WTC11 (cell line): ENCODE results near the gene NUDT3. TPM values are rescaled to one million over a fixed set of nuclear protein-coding genes. Genes with fewer than 3 reads are reported as not detected.

ENCODE experiments used
- ATAC-seq: fragments of 200-7000 bp; cut with Tn5 transposase; 2 replicates; pipeline ENCODE4 v1.10.0; 2021; ENCODE audit warnings: mild to moderate bottlenecking, moderate library complexity
- CTCF ChIA-PET: fragments of 300-600 bp; sonication (Branson Sonifier 250); formaldehyde crosslinking; loops from one replicate; lab custom pipeline; 2021; ENCODE audit warnings: antibody characterized with exemption; lab: Charles Lee
- POLR2A ChIA-PET: fragments of 350-600 bp; sonication (Branson Sonifier 250); formaldehyde crosslinking; loops from one replicate; lab custom pipeline; 2021; ENCODE audit warnings: antibody characterized with exemption; lab: Charles Lee
- DNase-seq: peaks from one replicate; pipeline ENCODE4 v3.0.0; 2021; ENCODE audit warnings: low spot score
- H3K27ac Mint-ChIP-seq: 2 replicates; pipeline ENCODE4 v1.8.0; 2021; ENCODE audit warnings: mixed read lengths
- H3K27me3 Mint-ChIP-seq: 2 replicates; pipeline ENCODE4 v1.8.0; 2021; ENCODE audit warnings: low read depth, mild to moderate bottlenecking, moderate library complexity, mixed read lengths
- H3K36me3 Mint-ChIP-seq: 2 replicates; pipeline ENCODE4 v1.8.0; 2021; ENCODE audit warnings: mixed read lengths
- H3K4me1 Mint-ChIP-seq: 2 replicates; pipeline ENCODE4 v1.8.0; 2022; ENCODE audit warnings: mixed read lengths
- H3K4me3 Mint-ChIP-seq: 2 replicates; pipeline ENCODE4 v1.8.0; 2021; ENCODE audit warnings: mild to moderate bottlenecking, moderate library complexity, mixed read lengths
- H3K9me3 Mint-ChIP-seq: 2 replicates; pipeline ENCODE4 v1.8.0; 2021; ENCODE audit warnings: mixed read lengths
- CTCF ChIP-seq: fragments of 200-600 bp; IDR thresholded peaks from 2 replicates; pipeline ENCODE4 v1.8.0; 2022; ENCODE audit warnings: antibody characterized with exemption
- EMX1 ChIP-seq: fragments of 250-450 bp; sonication (Bioruptor Pico); IDR thresholded peaks from 2 replicates; pipeline ENCODE4 v1.8.0; 2021; ENCODE audit warnings: mild to moderate bottlenecking
- FOXP4 ChIP-seq: sonication (generic); formaldehyde crosslinking; IDR thresholded peaks from 2 replicates; pipeline ENCODE4 v1.8.0; 2022; ENCODE audit warnings: mild to moderate bottlenecking, missing genetic modification reagents
- GTF2I ChIP-seq: fragments of 250-450 bp; sonication (Bioruptor Pico); conservative IDR thresholded peaks from 2 replicates; pipeline ENCODE4 v1.4.0; 2021; ENCODE audit warnings: mild to moderate bottlenecking
- IRF1 ChIP-seq: sonication (generic); formaldehyde crosslinking; IDR thresholded peaks from 2 replicates; pipeline ENCODE4 v1.8.0; 2023; ENCODE audit warnings: missing genetic modification reagents
- JAZF1 ChIP-seq: fragments of 250-450 bp; sonication (Bioruptor Pico); IDR thresholded peaks from 2 replicates; pipeline ENCODE4 v1.9.0; 2021; ENCODE audit warnings: moderate library complexity, mild to moderate bottlenecking, inconsistent platforms
- NFYB ChIP-seq: sonication (generic); formaldehyde crosslinking; conservative IDR thresholded peaks from 2 replicates; pipeline ENCODE4 v1.8.0; 2022; ENCODE audit warnings: low read depth, missing genetic modification reagents
- NR1H2 ChIP-seq: sonication (generic); formaldehyde crosslinking; IDR thresholded peaks from 2 replicates; pipeline ENCODE4 v1.9.0; 2021; ENCODE audit warnings: mild to moderate bottlenecking, moderate library complexity, missing genetic modification reagents
- NR3C1 ChIP-seq: sonication (generic); formaldehyde crosslinking; conservative IDR thresholded peaks from 2 replicates; pipeline ENCODE4 v1.8.1; 2023; ENCODE audit warnings: low read depth, mild to moderate bottlenecking, missing genetic modification reagents
- OVOL2 ChIP-seq: fragments of 250-450 bp; sonication (Bioruptor Pico); IDR thresholded peaks from 2 replicates; pipeline ENCODE4 v1.9.0; 2021; ENCODE audit warnings: mild to moderate bottlenecking, borderline replicate concordance
- TEAD4 ChIP-seq: sonication (generic); formaldehyde crosslinking; IDR thresholded peaks from 2 replicates; pipeline ENCODE4 v1.8.0; 2022; ENCODE audit warnings: mild to moderate bottlenecking, missing genetic modification reagents
- TP53 ChIP-seq: sonication (generic); formaldehyde crosslinking; IDR thresholded peaks from 2 replicates; pipeline ENCODE4 v1.8.1; 2023; ENCODE audit warnings: mild to moderate bottlenecking, missing genetic modification reagents
- ZNF263 ChIP-seq: sonication (generic); formaldehyde crosslinking; IDR thresholded peaks from 2 replicates; pipeline ENCODE4 v1.8.1; 2022; ENCODE audit warnings: low read depth, mild to moderate bottlenecking, moderate library complexity, missing genetic modification reagents
- ZNF317 ChIP-seq: sonication (generic); formaldehyde crosslinking; IDR thresholded peaks from 2 replicates; pipeline ENCODE4 v1.8.1; 2023; ENCODE audit warnings: low read depth, mild to moderate bottlenecking, moderate library complexity, missing genetic modification reagents, borderline replicate concordance
- ZNF416 ChIP-seq: fragments of 250-450 bp; sonication (Bioruptor Pico); IDR thresholded peaks from 2 replicates; pipeline ENCODE4 v1.9.0; 2021; ENCODE audit warnings: mild to moderate bottlenecking, inconsistent platforms
- ZNF512 ChIP-seq: sonication (generic); formaldehyde crosslinking; IDR thresholded peaks from 2 replicates; pipeline ENCODE4 v1.8.1; 2022; ENCODE audit warnings: missing genetic modification reagents, borderline replicate concordance
- total RNA-seq: library from RNA; stranded (reverse); gene quantifications from 3 replicates; pipeline ENCODE4 v1.2.3, GENCODE V29; 2021
- TF ChIP-seq, protein P1 (sequence below): sonication (generic); formaldehyde crosslinking; IDR thresholded peaks from 2 replicates; pipeline ENCODE4 v1.8.0; 2023; ENCODE audit warnings: missing genetic modification reagents, mild to moderate bottlenecking, borderline replicate concordance
- TF ChIP-seq, protein P2 (sequence below): sonication (generic); formaldehyde crosslinking; IDR thresholded peaks from 2 replicates; pipeline ENCODE4 v1.8.0; 2022; ENCODE audit warnings: mild to moderate bottlenecking, missing genetic modification reagents
- TF ChIP-seq, protein P3 (sequence below): sonication (generic); formaldehyde crosslinking; IDR thresholded peaks from 2 replicates; pipeline ENCODE4 v1.8.0; 2022; ENCODE audit warnings: mild to moderate bottlenecking, missing genetic modification reagents

Gene NUDT3
- total RNA-seq, 1 experiment from 2014 or later: 30.0 TPM

DNA sequence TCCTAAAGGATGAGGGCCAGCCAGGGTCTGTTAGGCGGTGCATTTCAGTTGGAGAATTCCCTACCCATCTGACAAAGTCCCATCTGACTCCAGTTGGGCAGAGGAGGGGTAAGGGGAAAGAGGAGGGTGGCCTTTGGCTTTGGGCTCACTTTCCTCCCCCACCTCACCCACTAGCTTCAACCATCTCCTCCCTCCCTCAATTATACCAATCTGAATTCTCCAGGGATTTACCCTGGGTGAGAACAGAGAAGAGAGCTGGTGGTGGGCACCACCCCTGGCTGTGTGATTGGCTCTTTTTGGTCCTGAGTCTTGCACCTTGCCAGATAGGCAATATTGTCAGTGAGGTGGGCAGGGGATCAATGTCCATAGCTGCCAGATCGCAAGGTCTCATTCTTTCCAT, 152.6 kb downstream of the NUDT3 start (continued):
- TF ChIP-seq ZNF512 (CRISPR knock-in tag) (no peak), EMX1 (CRISPR knock-in tag) (no peak), ZNF317 (CRISPR knock-in tag) (no peak), NR1H2 (CRISPR knock-in tag) (no peak)

GRCh38 chr6:34239500-34239825, 153.0 kb downstream of the NUDT3 start:
- CTCF ChIA-PET: interaction anchor here (1.2 to 1.7 kb wide), 2 partner anchors 13 to 43 kb away, joined by 3 to 14 read pairs; no protein-coding TSS in a partner anchor
- Mint-ChIP-seq H3K36me3 (peaks cover 55% of the 10 kb centered on the region), H3K27me3 (no peaks in the 10 kb centered on the region), H3K9me3 (no peaks in the 10 kb centered on the region), H3K27ac (peak overlapping the region; percentile 95), H3K4me1 (peaks cover 58% of the 10 kb centered on the region)
- ATAC-seq (no peak), DNase-seq (no peak)
- POLR2A ChIA-PET: no interaction called here
- no peak for TF ChIP-seq ZNF263 (CRISPR knock-in tag)
- TF ChIP-seq ZNF317 (CRISPR knock-in tag): no peak
- TF ChIP-seq OVOL2: no peak
- no peak for TF ChIP-seq TEAD4
- no peak for TF ChIP-seq NFYB (CRISPR knock-in tag)
- TF ChIP-seq TP53 (CRISPR knock-in tag): no peak
- TF ChIP-seq CTCF: no peak
- TF ChIP-seq, protein P1, sequence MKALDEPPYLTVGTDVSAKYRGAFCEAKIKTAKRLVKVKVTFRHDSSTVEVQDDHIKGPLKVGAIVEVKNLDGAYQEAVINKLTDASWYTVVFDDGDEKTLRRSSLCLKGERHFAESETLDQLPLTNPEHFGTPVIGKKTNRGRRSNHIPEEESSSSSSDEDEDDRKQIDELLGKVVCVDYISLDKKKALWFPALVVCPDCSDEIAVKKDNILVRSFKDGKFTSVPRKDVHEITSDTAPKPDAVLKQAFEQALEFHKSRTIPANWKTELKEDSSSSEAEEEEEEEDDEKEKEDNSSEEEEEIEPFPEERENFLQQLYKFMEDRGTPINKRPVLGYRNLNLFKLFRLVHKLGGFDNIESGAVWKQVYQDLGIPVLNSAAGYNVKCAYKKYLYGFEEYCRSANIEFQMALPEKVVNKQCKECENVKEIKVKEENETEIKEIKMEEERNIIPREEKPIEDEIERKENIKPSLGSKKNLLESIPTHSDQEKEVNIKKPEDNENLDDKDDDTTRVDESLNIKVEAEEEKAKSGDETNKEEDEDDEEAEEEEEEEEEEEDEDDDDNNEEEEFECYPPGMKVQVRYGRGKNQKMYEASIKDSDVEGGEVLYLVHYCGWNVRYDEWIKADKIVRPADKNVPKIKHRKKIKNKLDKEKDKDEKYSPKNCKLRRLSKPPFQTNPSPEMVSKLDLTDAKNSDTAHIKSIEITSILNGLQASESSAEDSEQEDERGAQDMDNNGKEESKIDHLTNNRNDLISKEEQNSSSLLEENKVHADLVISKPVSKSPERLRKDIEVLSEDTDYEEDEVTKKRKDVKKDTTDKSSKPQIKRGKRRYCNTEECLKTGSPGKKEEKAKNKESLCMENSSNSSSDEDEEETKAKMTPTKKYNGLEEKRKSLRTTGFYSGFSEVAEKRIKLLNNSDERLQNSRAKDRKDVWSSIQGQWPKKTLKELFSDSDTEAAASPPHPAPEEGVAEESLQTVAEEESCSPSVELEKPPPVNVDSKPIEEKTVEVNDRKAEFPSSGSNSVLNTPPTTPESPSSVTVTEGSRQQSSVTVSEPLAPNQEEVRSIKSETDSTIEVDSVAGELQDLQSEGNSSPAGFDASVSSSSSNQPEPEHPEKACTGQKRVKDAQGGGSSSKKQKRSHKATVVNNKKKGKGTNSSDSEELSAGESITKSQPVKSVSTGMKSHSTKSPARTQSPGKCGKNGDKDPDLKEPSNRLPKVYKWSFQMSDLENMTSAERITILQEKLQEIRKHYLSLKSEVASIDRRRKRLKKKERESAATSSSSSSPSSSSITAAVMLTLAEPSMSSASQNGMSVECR (CRISPR knock-in tag): no peak
- TF ChIP-seq GTF2I: no peak
- TF ChIP-seq NR3C1 (CRISPR knock-in tag): no peak
- TF ChIP-seq, protein P2, sequence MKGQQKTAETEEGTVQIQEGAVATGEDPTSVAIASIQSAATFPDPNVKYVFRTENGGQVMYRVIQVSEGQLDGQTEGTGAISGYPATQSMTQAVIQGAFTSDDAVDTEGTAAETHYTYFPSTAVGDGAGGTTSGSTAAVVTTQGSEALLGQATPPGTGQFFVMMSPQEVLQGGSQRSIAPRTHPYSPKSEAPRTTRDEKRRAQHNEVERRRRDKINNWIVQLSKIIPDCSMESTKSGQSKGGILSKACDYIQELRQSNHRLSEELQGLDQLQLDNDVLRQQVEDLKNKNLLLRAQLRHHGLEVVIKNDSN (CRISPR knock-in tag): no peak
- TF ChIP-seq ZNF512 (CRISPR knock-in tag): no peak
- no peak for TF ChIP-seq FOXP4 (CRISPR knock-in tag)
- no peak for TF ChIP-seq JAZF1 (CRISPR knock-in tag)
- no peak for TF ChIP-seq ZNF416 (CRISPR knock-in tag)
- no peak for TF ChIP-seq IRF1 (CRISPR knock-in tag)
- TF ChIP-seq, protein P3, sequence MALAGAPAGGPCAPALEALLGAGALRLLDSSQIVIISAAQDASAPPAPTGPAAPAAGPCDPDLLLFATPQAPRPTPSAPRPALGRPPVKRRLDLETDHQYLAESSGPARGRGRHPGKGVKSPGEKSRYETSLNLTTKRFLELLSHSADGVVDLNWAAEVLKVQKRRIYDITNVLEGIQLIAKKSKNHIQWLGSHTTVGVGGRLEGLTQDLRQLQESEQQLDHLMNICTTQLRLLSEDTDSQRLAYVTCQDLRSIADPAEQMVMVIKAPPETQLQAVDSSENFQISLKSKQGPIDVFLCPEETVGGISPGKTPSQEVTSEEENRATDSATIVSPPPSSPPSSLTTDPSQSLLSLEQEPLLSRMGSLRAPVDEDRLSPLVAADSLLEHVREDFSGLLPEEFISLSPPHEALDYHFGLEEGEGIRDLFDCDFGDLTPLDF (CRISPR knock-in tag): no peak
- TF ChIP-seq, all 79 proteins: peak for 0
- peak overlapping the region; percentile 92 for H3K4me3 Mint-ChIP-seq
